NCI-H1105 (cell line): ENCODE data around the gene VCX.
"Not testable (repeated sequence)": the region's sequence is repeated elsewhere in the genome, so short reads cannot be mapped to it uniquely, and the experiment has no call there.

ENCODE experiments used
- DNase-seq: peaks from one replicate; lab custom pipeline; 2025; lab: John Stamatoyannopoulos, UW

Gene VCX

DNA sequence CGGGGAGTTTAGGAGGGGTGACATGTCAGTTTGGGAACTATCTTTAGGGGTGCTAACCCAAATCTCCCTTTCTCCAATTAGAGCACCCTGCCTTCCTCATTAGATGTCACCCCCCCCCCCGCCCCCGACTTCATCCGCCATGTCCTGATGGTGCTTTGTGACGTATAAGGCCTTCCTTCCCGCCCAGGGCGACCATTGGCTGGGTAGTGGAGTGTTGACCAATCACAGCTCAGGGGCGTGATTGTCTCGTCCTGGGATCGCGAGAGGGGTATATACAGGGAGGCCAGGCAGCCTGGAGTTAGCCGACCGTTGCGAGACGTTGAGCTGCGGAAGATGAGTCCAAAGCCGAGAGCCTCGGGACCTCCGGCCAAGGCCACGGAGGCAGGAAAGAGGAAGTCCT, at the start of gene VCX:
Gene VCX, plus strand, starts transcription at position 301 of the 400 bp plus-strand sequence. Its CDS starts 33 bp downstream, at position 334.
- DNase-seq, result not testable (repeated sequence)

GRCh38 chrX:7798327-7798726, 44.6 kb upstream of the VCX start:
- no peak for DNase-seq

- DNase-seq, result no peak
Measured at GRCh38 chrX:7801711-7802110, 41.3 kb upstream of the VCX start.

- DNase-seq, result no peak
Measured at GRCh38 chrX:7815166-7815805, 27.7 kb upstream of the VCX start.

- no peak for DNase-seq
Measured at GRCh38 chrX:7828594-7828993, 14.4 kb upstream of the VCX start.

DNA sequence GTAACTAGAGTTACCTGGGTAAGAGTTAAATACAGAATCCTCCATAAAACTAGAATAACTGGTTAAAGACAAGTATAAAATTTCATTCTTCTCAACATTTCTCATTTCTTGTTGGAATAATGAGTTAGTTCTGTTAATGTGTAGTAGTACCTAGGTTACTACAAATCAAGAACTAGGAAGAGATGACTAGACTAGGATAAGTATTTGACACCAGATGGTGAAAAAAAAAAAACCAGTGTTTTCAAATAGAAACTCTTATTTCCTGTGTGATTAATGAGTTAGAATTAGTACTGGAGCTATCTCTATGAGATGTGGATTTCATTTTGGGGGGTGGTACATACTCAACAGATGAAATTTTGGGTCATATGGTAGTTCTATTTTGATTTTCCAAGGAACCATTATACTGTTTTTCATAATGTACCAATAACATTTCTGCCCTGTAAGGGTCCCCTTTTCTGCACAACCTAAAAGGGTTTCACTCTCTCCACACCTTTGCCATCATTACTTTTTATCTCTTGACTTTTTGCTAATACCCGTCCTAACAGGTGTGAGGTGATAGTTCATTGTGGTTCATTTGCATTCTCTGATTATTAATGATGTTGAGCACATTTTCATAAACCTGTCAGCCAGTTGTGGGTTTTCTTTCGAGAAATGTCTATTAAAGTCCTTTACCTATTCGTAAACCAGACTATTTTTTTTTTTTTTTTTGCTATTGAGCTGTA, 1.7 kb upstream of the VCX start:
- DNase-seq, result no peak

- no peak for DNase-seq
Measured at GRCh38 chrX:7852166-7852565, 9.2 kb downstream of the VCX start.

- DNase-seq, result no peak
Measured at GRCh38 chrX:7872042-7872441, 29.1 kb downstream of the VCX start.

GRCh38 chrX:7876957-7877356, 34.0 kb downstream of the VCX start:
- DNase-seq, result no peak

DNA sequence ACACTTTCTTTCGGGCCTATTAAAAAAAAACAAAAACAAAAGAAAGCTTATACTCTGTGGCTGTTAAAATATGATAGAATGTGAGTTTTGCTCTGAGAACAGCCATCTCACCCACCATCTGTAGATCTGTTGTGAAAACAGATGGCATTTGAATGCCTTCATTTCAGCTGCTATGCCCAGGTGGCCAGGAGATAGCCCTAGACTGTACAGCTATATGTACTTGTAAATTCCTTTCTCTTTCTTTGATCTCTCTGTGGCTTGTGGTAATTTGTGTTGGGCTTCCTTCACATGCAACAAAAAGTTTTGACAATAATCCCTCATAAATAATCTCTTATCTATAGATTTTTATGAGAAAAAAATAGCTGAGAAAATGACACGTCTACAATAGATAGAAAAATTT, 46.2 kb downstream of the VCX start:
- no peak for DNase-seq

- no peak for DNase-seq
Measured at GRCh38 chrX:7889680-7890079, 46.7 kb downstream of the VCX start.

GRCh38 chrX:7891928-7892327, 49.0 kb downstream of the VCX start:
- no peak for DNase-seq
